Stomach (tissue), 4 donors: ENCODE data around the gene GLP2R.

Experiments used
- CTCF ChIP-seq, 7 experiments: fragments of 450-650 bp in 4 of 7; fragments of 200-600 bp in 3 of 7; sonication (generic) in 3 of 7; IDR thresholded peaks; one replicate each; pipeline ENCODE4 v1.5.1; 2016 to 2019; ENCODE audit warnings: antibody characterized with exemption in 7 of 7, control low read depth in 2 of 7, mild to moderate bottlenecking in 1 of 7
- POLR2A ChIP-seq, 4 donors: fragments of 450-650 bp; IDR thresholded peaks; one replicate each; pipeline ENCODE4 v1.6.1; 2016; ENCODE audit warnings: antibody characterized with exemption in 4 of 4, control low read depth in 2 of 4, mild to moderate bottlenecking in 1 of 4, moderate library complexity in 1 of 4

GRCh38 chr17:9925457-9925856, 99.7 kb downstream of the GLP2R start:
- no peak for TF ChIP-seq CTCF (IDR thresholded peaks at IDR 0.05)
- no peak for TF ChIP-seq POLR2A (IDR thresholded peaks at IDR 0.05)
